ENCODE measurements around the gene GNA14.

DNA sequence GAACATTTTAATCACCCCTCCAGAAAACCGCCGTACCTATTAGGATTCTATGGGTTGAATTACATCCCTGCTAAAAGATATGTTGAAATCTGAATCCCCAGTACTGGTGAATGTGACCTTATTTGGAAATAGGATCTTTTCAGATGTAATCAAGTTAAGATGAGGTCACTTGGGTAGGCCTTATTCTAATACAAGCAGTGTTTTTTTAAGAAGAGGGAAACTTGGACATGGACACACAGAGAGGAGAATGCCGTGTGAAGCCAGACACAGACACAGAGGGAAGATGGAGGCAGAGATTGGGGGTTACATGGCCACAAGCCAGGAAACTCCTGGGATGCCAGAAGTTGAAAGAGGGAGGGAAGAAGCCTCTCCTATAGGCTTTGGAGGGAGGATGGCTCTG is 183.5 kb downstream of the GNA14 start:
- TF ChIP-seq, protein P1, sequence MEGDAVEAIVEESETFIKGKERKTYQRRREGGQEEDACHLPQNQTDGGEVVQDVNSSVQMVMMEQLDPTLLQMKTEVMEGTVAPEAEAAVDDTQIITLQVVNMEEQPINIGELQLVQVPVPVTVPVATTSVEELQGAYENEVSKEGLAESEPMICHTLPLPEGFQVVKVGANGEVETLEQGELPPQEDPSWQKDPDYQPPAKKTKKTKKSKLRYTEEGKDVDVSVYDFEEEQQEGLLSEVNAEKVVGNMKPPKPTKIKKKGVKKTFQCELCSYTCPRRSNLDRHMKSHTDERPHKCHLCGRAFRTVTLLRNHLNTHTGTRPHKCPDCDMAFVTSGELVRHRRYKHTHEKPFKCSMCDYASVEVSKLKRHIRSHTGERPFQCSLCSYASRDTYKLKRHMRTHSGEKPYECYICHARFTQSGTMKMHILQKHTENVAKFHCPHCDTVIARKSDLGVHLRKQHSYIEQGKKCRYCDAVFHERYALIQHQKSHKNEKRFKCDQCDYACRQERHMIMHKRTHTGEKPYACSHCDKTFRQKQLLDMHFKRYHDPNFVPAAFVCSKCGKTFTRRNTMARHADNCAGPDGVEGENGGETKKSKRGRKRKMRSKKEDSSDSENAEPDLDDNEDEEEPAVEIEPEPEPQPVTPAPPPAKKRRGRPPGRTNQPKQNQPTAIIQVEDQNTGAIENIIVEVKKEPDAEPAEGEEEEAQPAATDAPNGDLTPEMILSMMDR (IDR thresholded peaks at IDR 0.05), result no peak
- no peak for TF ChIP-seq POLR2A (IDR thresholded peaks at IDR 0.05)
